C4-2B (cell line): ENCODE measurements around the gene PSKH1.
"Not testable (repeated sequence)": the region's sequence is repeated elsewhere in the genome, so short reads cannot be mapped to it uniquely, and the experiment has no call there.

Experiments
- ZFX ChIP-seq: fragments of 450-650 bp; IDR thresholded peaks from 2 replicates; pipeline ENCODE4 v1.6.1; 2017
- TF ChIP-seq, protein P1 (sequence below): fragments of 450-650 bp; conservative IDR thresholded peaks from 2 replicates; pipeline ENCODE4 v1.5.1; 2017; ENCODE audit warnings: mild to moderate bottlenecking

DNA sequence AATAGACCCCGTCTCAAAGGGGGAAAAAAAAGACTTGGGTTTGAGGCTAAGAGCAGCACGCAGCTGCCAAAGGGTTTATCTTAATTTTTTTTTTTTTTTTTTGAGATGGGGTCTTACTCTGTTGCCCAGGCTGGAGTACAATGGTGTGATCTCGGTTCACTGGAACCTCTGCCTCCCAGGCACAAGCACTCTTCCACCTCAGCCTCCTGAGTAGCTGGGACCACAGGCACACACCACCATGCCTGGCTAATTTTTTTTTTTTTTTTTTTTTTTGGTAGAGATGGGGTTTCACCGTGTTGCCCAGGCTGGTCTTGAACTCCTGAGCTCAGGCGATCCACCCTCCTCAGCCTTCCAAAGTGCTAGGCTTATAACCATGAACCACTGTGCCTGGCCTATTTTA is 44.7 kb downstream of the PSKH1 start:
- TF ChIP-seq, protein P1, sequence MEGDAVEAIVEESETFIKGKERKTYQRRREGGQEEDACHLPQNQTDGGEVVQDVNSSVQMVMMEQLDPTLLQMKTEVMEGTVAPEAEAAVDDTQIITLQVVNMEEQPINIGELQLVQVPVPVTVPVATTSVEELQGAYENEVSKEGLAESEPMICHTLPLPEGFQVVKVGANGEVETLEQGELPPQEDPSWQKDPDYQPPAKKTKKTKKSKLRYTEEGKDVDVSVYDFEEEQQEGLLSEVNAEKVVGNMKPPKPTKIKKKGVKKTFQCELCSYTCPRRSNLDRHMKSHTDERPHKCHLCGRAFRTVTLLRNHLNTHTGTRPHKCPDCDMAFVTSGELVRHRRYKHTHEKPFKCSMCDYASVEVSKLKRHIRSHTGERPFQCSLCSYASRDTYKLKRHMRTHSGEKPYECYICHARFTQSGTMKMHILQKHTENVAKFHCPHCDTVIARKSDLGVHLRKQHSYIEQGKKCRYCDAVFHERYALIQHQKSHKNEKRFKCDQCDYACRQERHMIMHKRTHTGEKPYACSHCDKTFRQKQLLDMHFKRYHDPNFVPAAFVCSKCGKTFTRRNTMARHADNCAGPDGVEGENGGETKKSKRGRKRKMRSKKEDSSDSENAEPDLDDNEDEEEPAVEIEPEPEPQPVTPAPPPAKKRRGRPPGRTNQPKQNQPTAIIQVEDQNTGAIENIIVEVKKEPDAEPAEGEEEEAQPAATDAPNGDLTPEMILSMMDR, result not testable (repeated sequence)
- not testable (repeated sequence) for TF ChIP-seq ZFX
